ENCODE measurements around the gene ARL8A. TPM values are rescaled to one million over a fixed set of nuclear protein-coding genes. Genes with fewer than 3 reads are reported as not detected.
"Not testable (repeated sequence)": the region's sequence is repeated elsewhere in the genome, so short reads cannot be mapped to it uniquely, and the experiment has no call there.

The ARL8A gene
- total RNA-seq, 1 donor: 28.5 TPM

DNA sequence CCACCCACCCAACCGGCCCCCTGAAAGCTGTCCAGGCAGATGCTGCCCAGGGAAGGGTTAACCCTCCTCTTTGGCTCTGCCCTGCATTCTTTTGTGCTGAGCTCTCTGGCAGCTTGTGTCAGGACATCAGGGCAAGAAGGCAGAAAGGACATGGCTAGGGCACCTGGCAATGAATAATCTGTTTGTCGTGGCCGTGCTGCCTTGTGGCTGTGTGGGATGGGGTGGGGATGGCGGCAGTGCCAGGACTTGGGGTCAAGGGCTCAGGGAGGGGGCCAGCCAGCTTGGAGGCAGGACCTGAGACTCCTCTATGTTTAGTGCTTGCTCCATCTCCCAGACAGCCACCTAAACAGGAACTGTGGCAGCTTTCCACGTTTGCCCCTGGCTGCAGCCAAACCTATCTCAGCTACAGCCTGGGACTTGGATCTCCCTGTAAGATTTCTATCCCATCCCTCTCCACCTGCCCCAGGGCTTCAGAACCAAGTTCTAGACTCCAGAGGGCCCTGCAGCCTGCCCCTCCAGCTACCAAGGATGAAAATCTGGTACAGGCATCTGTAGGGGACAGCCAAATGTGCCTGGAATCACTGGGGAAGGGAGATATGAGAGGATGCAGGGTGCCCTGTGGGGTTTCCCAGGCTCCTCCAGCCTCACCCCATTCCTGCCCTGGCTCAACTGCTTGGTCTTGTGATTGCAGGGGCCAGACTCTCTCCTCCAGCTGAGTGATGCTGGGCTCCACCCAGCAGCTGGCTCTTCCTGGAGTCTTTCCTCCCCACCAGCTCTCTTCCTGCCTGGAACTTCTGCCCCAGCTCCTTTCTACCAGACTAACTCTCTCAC is 31.5 kb downstream of the ARL8A start:
- TF ChIP-seq, protein P1, sequence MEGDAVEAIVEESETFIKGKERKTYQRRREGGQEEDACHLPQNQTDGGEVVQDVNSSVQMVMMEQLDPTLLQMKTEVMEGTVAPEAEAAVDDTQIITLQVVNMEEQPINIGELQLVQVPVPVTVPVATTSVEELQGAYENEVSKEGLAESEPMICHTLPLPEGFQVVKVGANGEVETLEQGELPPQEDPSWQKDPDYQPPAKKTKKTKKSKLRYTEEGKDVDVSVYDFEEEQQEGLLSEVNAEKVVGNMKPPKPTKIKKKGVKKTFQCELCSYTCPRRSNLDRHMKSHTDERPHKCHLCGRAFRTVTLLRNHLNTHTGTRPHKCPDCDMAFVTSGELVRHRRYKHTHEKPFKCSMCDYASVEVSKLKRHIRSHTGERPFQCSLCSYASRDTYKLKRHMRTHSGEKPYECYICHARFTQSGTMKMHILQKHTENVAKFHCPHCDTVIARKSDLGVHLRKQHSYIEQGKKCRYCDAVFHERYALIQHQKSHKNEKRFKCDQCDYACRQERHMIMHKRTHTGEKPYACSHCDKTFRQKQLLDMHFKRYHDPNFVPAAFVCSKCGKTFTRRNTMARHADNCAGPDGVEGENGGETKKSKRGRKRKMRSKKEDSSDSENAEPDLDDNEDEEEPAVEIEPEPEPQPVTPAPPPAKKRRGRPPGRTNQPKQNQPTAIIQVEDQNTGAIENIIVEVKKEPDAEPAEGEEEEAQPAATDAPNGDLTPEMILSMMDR (IDR thresholded peaks at IDR 0.05; ENCODE audit: insufficient read depth, low read depth, low read length): no peak
- peak; percentile 19 for DNase-seq (ENCODE audit: low read depth)
- no peak overlapping the region for H3K4me3 ChIP-seq (ENCODE audit: low read depth, low read length)

DNA sequence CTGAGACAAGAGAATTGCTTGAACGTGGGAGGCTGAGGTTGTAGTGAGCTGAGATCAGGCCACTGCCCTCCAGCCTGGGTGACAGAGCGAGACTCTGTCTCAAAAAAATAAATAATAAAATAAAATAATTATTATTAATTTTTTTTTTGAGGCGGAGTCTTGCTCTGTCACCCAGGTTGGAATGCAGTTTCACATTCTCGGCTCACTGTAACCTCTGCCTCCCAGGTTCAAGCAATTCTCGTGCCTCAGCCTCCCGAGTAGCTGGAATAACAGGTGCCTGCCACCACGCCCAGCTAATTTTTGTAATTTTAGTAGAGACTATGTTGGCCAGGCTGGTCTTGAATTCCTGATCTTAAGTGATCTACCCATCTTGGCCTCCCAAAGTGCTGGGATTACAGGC is 32.9 kb downstream of the ARL8A start:
- not testable (repeated sequence) for DNase-seq (ENCODE audit: low read depth); H3K4me3 ChIP-seq (ENCODE audit: low read depth, low read length)

DNA sequence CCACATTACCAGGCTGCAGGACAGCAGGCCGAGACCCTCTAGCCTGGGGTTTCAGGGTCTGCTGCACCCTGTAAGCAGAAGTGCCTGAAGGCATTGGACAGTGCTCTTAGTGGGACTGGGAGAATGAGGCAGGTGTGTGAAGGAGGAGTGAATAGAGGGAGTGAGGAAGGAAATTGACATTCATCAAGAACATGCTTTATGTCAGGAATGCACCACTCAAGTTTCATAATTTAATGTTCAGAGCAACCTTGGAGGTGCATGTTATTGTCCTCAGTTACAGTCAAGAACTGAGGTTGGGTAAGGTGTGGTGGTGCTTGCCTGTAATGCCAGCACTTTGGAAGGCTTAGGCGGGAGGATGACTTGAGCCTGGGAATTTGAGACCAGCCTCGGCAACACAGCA is 33.6 kb downstream of the ARL8A start:
- no peak for DNase-seq (ENCODE audit: low read depth)
- TF ChIP-seq, protein P1 (IDR thresholded peaks at IDR 0.05; ENCODE audit: insufficient read depth, low read depth, low read length): no peak
- H3K4me3 ChIP-seq (ENCODE audit: low read depth, low read length): no peak overlapping the region

DNA sequence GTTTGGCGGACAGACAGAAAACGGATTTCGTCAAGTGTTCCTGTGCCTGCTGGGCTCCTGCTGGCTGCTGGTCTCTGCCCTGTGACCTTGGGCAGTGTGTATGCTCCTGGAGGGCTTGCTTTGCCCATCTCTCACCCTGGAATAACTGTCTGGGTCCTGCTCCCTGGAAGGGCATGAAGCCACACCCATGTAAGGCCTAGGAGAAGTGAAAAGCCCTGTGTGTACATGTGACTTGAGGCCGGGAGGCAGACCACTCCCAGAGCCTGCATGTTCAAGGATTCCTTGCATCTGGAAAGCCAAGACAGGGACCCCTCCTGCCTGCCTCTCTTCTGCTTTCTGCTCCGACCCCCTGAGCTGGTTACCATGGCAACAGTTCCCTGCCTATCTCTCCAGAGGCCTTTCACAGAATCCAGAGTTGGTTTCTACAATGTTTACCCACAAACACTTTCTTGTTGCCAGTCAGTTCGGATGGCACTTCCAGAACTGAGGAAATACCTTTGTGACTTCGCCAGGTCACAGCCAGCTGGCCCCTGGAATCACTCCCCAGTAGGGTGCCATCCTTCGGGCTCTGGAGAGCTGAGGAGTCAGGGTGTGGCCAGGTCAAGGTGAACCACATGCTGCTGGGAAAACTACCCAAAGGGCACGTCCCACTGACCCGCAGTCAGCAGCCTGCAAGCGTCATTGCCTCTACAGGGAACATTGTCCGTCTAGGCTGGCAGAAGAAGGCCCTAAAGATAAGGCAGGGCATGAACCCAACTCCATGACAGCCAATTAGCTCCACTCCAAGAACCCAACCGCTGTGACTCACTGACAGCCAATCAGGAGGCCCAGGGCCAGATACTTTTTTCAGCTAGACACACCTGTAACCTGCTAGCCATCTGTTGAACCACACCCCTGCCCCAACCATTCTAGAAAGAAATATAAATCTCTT is 36.5 kb downstream of the ARL8A start:
- peak; percentile 30 for DNase-seq (ENCODE audit: low read depth)
- no peak overlapping the region for H3K4me3 ChIP-seq (ENCODE audit: low read depth, low read length)
- TF ChIP-seq, protein P1 (IDR thresholded peaks at IDR 0.05; ENCODE audit: insufficient read depth, low read depth, low read length): no peak

DNA sequence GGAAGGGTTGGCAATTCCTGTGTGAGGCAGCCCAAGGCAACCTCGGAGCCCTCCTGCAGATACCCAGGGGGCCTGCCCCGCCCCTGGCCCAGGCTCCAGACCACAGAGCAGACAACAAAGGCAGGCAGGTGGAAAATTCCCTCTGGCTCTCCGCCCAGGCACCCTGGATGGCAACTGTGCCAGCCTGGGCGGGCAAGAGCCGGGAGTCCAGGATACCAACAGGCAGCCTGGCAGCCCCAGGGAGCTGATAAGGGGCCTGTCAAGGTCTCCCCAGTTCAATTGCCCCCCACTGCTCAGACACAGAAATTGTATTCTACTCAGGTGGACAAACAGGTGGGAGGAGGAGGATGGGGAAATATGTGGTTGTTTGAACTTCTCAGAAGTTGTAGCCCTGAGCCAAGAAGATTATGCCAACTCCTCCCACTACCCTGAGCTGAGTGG is 37.2 kb downstream of the ARL8A start:
- TF ChIP-seq, protein P1 (IDR thresholded peaks at IDR 0.05; ENCODE audit: insufficient read depth, low read depth, low read length): no peak
- no peak for DNase-seq (ENCODE audit: low read depth)
- no peak overlapping the region for H3K4me3 ChIP-seq (ENCODE audit: low read depth, low read length)

DNA sequence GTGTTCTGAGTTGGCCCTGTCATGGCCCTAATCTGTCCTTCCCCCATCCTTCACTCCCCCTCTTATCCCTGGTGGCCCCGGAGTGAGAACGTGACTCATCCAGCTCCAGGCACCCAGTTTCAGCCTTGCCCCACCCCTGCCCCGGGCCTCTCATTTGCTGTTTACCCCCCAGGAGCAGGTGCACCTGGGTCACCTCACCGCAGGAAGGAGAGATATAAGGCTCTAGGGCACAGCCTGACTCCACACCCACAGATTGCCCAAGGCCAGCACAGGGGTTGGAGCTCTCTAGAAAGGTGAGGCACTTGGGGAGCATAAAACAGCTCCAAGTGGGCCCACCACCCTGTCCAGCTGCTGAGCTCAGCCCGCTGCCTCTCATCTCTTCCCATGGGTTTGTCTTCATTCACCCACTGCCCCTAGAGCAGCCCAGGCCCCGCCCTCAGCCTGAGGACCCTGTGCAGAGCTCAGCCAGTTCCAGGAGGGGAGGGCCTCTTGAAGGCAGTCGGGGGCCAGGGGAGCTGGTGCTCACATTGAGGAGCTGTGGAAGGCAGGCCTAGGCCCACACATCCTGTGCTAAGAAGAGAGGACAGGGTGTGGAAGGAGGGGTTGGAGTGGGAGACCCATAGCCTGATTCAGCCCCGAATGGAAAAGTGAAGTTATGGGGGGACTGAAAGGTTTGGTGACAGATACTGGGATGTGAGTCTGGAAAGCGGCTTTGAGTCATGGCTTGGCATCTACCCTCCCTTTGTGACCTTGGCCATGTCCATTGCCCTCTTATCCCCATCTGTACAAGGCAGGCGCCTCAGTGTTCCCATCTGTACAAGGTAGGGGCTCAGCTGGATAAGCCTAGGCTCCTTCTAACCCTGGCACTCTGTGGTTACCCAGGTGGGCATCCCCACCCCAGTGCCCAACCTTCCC is 37.9 kb downstream of the ARL8A start:
- H3K4me3 ChIP-seq (ENCODE audit: low read depth, low read length): no peak overlapping the region
- no peak for DNase-seq (ENCODE audit: low read depth)
- TF ChIP-seq, protein P1 (IDR thresholded peaks at IDR 0.05; ENCODE audit: insufficient read depth, low read depth, low read length): no peak
